Measurements from ENCODE around the gene MRPL58. TPM values are rescaled to one million over a fixed set of nuclear protein-coding genes. Genes with fewer than 3 reads are reported as not detected.

MRPL58 gene
- 77.1 to 83.4 TPM (median 81.1 TPM) in 5 replicates for total RNA-seq (2022; extraction: Qiagen RNA extraction; ENCODE audit: low read depth)

GRCh38 chr17:75012346-75013091 lies at the start of gene MRPL58:
MRPL58 (plus strand) TSS chr17:75012670; CDS start chr17:75012687, 17 bp downstream.

GRCh38 chr17:74972107-74972972 lies 40.1 kb upstream of the MRPL58 start, which contains the start of gene HID1:
HID1 (minus strand) TSS chr17:74972759; CDS start chr17:74972656, 103 bp downstream.

GRCh38 chr17:74987418-74987908 lies 25.0 kb upstream of the MRPL58 start, which contains the start of gene CDR2L:
CDR2L (plus strand) TSS chr17:74987632; CDS start chr17:74988044, 412 bp downstream.

GRCh38 chr17:75046407-75047289 lies 34.2 kb downstream of the MRPL58 start, which contains the start of the genes ATP5PD and KCTD2:
ATP5PD (minus strand) TSS chr17:75046969; CDS start chr17:75042650, 4,319 bp downstream.
KCTD2 (plus strand) TSS chr17:75047225; CDS start chr17:75047251, 26 bp downstream.

Other genes with a start within 250 kb of the MRPL58 start
- gene NAT9, start 236.3 kb upstream of the MRPL58 start, total RNA-seq (2022; extraction: Qiagen RNA extraction; ENCODE audit: low read depth): 50.8 to 65.8 TPM (median 54.7 TPM) in 5 replicates
- 0.22 to 0.71 TPM (median 0.25 TPM) in 5 replicates for gene GRIN2C, start 152.8 kb upstream of the MRPL58 start, total RNA-seq (2022; extraction: Qiagen RNA extraction; ENCODE audit: low read depth)
- gene FDXR, start 139.7 kb upstream of the MRPL58 start, total RNA-seq (2022; extraction: Qiagen RNA extraction; ENCODE audit: low read depth): 47.7 to 70.8 TPM (median 64.3 TPM) in 5 replicates
- gene FADS6, start 119.0 kb upstream of the MRPL58 start, total RNA-seq (2022; extraction: Qiagen RNA extraction; ENCODE audit: low read depth): not detected in 5 replicates
- 0.02 to 0.12 TPM (median 0.08 TPM) in 4 of 5 replicates, not detected in the other for gene USH1G, start 89.4 kb upstream of the MRPL58 start, total RNA-seq (2022; extraction: Qiagen RNA extraction; ENCODE audit: low read depth)
- 0.06 to 0.17 TPM (median 0.08 TPM) in 4 of 5 replicates, not detected in the other for gene OTOP2, start 88.4 kb upstream of the MRPL58 start, total RNA-seq (2022; extraction: Qiagen RNA extraction; ENCODE audit: low read depth)
- not detected in 5 replicates for gene OTOP3, start 76.8 kb upstream of the MRPL58 start, total RNA-seq (2022; extraction: Qiagen RNA extraction; ENCODE audit: low read depth)
- gene HID1, start 39.9 kb upstream of the MRPL58 start, total RNA-seq (2022; extraction: Qiagen RNA extraction; ENCODE audit: low read depth): 6.6 to 8.5 TPM (median 7.2 TPM) in 5 replicates
- 33.1 to 46.8 TPM (median 45.6 TPM) in 5 replicates for gene CDR2L, start 25.0 kb upstream of the MRPL58 start, total RNA-seq (2022; extraction: Qiagen RNA extraction; ENCODE audit: low read depth)
- 479 to 548 TPM (median 503 TPM) in 5 replicates for gene ATP5PD, start 34.3 kb downstream of the MRPL58 start, total RNA-seq (2022; extraction: Qiagen RNA extraction; ENCODE audit: low read depth)
- 27.8 to 28.7 TPM (median 27.9 TPM) in 5 replicates for gene KCTD2, start 34.6 kb downstream of the MRPL58 start, total RNA-seq (2022; extraction: Qiagen RNA extraction; ENCODE audit: low read depth)
- gene SLC16A5, start 75.3 kb downstream of the MRPL58 start, total RNA-seq (2022; extraction: Qiagen RNA extraction; ENCODE audit: low read depth): 20.6 to 29.3 TPM (median 26.9 TPM) in 5 replicates
- gene ARMC7, start 97.3 kb downstream of the MRPL58 start, total RNA-seq (2022; extraction: Qiagen RNA extraction; ENCODE audit: low read depth): 17.8 to 22.6 TPM (median 18.7 TPM) in 5 replicates
- gene NT5C, start 119.1 kb downstream of the MRPL58 start, total RNA-seq (2022; extraction: Qiagen RNA extraction; ENCODE audit: low read depth): 87.9 to 130 TPM (median 123 TPM) in 5 replicates
- 746 to 889 TPM (median 834 TPM) in 5 replicates for gene JPT1, start 141.8 kb downstream of the MRPL58 start, total RNA-seq (2022; extraction: Qiagen RNA extraction; ENCODE audit: low read depth)
- 351 to 397 TPM (median 381 TPM) in 5 replicates for gene SUMO2, start 170.3 kb downstream of the MRPL58 start, total RNA-seq (2022; extraction: Qiagen RNA extraction; ENCODE audit: low read depth)
- gene NUP85, start 193.0 kb downstream of the MRPL58 start, total RNA-seq (2022; extraction: Qiagen RNA extraction; ENCODE audit: low read depth): 97.9 to 115 TPM (median 108 TPM) in 5 replicates
- 25.0 to 33.0 TPM (median 28.9 TPM) in 5 replicates for gene GGA3, start 248.9 kb downstream of the MRPL58 start, total RNA-seq (2022; extraction: Qiagen RNA extraction; ENCODE audit: low read depth)
- gene MRPS7, start 249.2 kb downstream of the MRPL58 start, total RNA-seq (2022; extraction: Qiagen RNA extraction; ENCODE audit: low read depth): 146 to 185 TPM (median 183 TPM) in 5 replicates